NCI-H2029 treated with DMSO at 0.1 percent for 48 hours (cell line): ENCODE measurements around the gene MLPH.

Experiments
- DNase-seq: peaks from one replicate; lab custom pipeline; 2025; lab: John Stamatoyannopoulos, UW

The MLPH gene

DNA sequence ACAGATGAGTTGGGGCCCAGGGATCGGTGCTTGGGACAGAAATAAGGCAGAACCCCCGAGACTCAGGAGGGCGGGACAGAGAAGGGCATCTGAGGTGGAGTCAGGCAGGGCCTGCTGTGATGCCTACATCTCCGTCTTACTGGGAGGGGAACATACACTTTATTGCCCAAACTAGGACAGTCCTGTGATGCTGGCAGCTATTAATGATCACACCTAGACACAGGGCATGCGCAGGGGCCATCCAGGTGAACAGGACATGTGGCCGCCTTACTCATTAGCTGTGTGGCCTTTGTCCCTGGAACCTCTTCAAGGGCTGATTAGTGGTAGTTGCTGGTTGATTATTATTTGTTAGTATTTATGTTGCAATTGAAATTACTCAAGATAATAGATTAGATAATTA lies 33.2 kb downstream of the MLPH start:
- no peak for DNase-seq

DNA sequence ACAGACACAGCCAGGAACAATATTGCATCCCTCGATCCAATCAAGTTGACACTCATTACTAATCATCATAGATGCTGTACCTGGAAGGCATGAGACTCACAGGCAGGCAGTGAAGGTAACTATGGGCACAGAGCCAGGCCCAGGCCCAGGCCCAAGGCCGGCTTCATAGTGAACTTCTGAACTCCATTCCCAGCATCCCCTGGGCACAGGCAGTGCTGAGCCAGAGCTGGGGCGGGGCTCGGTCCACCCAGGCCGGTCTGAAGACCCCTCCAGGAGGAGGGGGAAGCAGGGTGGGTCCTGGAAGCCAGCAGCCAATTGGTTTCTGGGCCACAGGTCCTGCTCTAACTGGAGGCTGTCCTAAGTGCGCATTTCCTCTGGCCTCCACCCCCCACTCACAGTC lies 37.6 kb downstream of the MLPH start:
- no peak for DNase-seq

DNA sequence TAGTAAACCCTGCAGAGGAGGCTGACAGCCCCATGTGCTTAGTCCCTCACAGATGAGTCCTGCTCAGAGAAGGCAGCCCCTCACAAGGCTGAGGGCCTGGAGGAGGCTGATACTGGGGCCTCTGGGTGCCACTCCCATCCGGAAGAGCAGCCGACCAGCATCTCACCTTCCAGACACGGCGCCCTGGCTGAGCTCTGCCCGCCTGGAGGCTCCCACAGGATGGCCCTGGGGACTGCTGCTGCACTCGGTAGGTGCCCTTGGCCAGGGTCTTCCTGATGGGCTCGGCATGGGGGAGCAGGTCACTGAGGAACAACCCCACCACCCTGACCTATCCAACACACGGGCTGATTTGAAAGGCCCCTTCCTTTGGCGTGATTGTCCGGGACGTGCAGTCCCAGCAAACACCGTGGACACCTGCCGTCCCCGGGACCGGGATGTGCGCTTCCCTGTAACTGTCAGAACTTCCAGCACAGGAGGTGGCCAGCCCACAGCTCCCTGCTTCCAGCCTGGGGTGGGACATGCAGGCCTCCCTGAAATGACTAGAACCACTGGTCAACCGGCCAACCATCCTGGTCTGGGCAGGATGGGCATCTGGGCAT lies 38.6 kb downstream of the MLPH start:
- DNase-seq = no peak

DNA sequence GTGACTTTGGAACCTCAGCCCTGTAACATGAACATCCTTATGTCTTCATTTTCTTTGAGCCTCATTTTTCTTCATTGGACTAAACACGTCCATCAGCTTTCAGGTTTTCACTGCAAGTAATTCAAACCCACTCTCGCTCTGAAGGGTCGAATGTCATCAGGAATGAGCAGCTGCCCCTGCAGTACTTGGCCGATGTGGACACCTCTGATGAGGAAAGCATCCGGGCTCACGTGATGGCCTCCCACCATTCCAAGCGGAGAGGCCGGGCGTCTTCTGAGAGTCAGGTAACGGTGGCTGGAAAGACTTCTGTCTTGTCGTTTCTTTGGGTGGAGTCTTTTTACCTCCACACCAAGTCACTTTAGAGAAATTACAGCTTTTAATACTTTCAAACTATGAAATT lies 40.2 kb downstream of the MLPH start:
- DNase-seq = no peak

DNA sequence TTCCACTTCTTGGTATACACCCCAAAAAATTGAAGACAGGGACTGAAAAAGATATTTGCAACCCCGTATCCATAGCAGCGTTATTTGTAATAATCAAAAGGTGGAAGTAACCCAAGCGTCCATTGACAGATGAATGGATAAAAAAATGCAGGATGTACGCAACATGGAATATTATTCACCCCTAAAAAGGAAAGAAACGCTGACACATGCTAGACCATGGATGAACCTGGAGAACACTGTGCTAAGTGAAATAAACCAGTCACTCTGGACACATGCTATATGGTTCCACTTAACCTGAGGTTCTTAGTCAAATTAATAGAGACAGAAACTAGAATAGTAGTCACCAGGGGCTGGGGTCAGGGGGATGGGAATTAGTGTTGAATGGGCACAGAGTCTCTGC lies 40.7 kb downstream of the MLPH start:
- no peak for DNase-seq

DNA sequence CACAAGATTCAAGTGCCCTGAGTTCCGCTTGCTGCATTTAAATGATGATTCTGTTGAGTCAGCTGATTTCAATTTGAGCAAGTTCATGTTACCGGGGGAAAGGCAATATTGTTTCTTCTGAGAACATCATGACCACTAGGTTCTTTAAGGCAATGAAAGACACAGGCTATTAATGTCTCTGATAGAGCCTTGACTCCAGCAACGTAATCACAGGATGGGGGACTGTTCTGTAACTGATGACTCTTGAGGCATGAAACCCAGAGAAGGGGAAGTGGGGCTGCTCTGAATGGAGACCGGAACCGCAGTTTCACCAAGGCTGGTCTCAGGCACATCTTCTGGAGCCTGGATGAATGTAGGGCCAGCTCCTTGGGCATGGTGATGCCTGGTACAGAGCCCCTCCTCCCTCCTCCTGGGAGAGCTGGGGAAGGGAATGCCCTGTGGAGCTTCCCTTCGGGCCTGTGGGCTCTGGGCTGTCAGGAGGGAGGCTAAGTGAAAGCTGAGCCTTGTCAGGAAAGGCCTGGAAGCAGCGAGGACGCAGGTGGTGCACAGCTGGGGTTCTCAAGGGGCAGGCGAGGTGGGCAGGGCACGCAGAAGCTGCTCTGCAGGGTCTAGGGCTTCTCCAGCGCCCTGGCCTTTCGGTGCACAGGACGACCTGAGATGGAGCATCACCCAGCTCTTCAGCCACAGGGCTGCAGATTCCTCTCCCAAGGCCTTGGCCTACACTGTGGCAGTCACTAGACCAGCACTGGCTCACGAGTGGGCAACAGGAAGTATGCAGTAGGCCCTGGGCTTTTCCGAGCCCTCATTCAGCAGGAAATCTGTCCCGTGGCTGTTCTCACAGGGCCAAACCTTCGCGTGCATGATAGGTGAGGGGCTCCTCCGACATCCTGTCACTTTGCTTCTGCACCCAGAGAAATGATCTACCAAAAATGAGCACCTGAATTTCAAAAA lies 42.7 kb downstream of the MLPH start:
- DNase-seq = no peak

DNA sequence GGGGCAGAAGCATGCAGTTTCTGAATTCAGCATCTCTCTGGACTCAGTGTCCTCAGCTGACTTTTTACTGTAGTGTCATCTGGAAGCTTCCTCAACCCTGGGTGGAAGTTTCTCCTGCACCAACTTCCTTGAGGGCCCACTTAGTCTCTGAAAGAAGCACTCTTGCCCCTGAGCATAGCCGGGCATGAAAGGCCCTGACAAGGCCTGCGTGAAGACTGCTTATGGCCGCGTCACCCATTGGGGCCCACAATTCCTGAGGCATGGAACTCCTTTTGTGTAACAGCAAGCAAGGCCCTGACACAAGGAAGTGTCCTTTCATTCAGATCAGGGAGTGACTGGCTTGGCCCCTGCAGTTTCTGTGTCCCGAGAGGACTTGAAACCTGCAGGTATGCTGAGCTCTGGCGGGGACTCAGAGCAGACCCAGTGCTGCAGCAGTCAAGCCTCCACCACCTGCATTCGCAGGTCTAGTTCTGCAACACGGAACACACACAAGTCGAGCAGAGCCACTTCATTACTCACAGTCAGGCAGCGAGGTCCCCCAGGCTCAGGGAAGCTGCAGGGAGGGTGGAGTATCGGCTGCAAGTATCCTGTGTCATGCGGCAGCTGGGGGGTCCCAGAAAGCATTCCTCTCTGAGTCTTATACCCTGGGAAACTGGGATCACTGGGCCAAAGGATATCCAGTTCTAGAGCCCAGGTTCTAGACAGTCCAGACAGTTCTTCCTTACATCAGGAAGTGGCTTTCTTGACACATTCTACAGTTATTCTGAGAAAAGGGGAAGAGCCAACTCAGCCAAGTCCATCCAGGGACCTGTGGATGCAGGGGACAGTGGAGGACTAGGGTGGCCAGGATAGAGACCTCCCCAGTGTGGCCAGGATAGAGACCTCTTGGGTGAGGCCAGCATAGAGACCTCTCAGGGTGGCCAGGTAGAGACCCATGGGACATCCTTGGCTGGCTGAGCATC lies 43.7 kb downstream of the MLPH start:
- DNase-seq = no peak

DNA sequence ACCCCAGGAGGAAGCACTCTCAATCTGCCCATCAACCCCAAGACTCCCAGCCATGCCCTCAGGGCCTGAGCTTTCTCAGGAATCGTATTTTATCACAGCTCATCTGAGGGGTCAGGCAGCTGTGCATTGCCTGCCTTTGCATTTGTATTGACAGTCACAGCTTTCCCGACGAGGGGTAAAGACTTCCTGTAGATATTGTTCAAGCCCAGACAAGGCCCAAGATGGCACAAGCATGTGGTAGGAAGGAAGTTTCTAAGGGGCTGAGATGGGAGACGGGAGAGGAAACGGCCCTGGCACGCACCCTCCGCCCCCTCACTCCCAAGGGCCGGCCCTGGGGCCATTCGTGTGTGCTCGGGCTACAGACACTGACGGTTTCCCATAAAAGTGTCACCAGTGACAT lies 45.1 kb downstream of the MLPH start:
- DNase-seq = no peak

DNA sequence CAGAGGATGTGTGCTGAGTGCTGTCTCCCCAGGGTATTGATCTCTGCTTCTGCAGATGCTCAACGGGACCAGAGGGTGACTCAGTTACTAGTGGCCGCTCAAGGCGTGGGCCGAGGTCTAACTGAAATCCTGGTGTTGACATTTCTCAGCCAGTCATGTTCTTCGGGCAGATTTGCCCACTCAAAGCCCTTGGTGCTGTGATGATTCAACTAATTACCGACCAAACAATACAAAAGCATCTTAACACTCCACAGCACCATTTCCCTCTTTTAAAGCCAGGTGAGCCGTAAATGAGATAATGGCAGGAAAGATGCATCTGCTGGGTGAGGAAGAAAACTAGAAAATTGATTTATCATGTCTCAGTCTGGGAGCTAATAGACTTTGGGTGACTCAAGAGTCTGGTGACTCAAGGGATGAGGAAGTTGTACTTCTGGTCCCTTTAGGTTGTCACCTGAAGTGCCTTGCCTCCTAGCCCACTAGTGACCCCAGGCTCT lies 46.7 kb downstream of the MLPH start:
- no peak for DNase-seq

DNA sequence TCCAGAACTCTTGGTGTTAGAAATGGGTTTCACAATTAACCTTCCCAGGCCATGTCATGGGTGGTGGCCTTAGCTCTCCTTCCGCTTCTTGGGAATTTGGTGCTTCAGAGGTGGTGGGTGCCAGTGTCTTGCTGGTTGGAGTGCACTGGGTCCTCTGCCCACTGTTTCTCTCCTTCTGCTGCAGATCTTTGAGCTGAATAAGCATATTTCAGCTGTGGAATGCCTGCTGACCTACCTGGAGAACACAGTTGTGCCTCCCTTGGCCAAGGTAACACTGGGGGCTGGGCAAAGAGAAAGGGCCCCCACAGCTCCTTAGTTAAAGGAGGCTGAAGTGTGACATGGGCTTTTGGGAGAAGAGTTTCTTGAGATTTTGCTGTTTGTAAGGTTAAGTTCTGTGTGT lies 47.3 kb downstream of the MLPH start:
- DNase-seq = no peak

DNA sequence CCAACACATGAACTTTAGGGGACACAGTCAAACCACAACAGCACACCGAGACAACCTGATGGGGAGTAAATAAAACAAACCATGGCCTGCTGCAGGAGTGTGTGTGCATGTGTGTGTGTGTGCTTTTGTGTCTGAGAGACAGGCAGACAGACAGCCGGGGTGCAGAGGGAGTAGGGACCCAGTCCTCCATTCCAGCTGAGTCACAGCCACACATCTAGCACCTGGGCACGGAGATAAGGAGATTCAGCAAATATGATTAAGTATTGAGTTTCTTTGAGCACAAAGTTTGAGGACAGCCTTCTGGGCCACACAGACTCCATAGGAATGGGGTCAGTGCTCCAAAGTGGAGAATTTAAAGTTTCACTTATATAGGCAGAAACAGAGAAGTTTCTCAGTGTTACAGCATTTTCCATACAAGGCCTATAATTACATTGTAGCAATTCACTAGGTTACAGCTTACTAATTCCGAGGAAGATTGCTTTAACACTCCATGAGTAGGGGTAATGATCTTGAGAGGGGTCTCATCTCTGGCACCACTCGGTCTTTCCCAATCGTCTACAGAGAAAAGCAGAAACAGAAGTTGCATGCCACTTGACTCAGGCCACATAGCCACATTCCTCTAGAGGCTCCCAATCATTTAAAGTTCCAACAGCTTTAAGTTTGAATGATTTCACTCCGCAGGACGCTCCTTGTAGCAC lies 48.5 kb downstream of the MLPH start:
- DNase-seq = no peak

DNA sequence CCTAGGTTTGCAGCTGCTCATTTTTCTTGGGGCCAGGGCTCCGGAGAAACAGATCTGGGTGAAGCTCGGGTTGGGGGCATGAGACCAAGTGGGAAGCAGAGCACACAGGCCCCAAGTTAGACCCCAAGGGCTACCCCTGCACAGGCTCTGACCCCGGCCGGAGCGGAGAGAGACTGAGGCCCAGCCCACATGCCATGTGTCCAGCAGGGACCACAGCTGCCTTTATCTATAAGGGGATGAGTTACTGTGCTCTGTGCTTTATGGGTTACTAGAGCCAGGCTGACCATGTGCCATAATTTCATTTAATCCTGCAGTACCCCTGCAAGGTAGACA lies 49.0 kb downstream of the MLPH start:
- DNase-seq = no peak

DNA sequence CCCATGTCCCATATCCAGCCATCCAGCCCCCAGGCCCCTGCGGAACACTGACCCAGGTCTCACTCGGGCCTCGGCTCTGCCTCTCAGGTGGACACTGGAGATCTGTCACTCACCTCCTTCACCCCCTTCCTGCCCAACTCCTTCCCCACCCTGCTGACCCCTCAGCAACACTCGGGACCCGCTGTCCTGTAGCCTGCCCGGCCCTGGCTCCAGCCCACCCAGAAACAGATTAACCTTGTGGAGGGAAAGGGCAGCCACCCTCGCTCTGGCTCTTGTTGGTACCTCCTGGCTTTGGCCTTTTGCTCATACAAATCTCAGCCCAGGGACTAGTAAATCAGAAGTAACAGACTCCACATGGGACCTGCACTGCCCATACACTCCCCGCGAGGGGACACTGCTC lies 49.6 kb downstream of the MLPH start:
- no peak for DNase-seq

DNA sequence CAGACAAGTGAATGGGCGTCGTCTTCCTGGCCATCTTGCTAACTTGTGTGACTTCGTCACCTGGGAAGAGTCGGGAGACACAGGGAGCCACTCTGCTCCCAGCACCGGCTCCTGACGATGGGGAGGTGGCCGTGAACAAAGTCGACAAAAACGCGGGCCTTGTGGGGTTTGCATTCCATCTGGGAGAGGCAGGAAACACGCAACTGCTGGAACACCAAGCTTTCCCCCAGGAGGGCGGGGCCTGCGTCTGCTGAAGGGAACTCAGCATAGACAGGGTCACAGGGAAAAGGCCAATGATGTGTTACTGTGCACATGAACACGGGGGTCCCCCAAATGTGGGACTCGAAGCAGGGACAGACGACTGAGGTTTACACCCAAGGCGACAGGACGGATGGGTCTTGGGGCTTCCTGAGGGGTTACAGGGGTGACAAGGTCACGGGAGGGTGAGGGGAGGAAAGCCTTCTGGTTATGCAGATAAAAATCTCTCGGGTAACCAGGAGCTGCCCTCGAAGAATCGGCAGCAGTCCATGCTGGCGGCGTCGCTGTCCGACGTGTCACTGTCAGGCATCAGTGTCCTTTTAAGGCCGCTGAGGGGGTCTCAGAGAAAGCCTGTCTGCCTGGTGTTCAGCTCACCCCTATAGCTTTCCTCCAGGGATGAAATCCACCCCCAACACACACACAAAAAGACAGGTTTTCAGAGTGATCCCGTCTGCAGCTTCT lies 51.1 kb downstream of the MLPH start:
- DNase-seq = no peak

DNA sequence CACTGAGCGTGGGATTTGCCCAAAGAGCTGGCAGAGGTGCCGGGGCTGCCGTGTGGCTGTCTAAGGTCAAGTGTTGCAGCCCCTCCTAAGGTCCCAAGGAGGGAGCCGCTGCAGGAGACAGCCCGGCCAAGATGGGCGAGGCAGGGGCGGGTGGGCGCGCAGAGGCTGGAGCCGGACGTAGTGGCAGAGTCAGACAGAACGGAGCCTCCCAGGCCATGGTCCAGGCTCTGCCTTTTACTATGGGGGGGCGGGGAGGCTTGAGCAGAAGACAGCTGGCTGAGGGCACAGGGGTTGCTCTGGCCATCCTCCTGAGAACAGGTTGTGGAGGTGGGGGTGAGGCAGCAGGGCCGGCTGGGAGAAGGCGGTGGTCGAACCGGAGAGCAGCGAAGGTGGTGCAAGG lies 51.9 kb downstream of the MLPH start:
- no peak for DNase-seq

DNA sequence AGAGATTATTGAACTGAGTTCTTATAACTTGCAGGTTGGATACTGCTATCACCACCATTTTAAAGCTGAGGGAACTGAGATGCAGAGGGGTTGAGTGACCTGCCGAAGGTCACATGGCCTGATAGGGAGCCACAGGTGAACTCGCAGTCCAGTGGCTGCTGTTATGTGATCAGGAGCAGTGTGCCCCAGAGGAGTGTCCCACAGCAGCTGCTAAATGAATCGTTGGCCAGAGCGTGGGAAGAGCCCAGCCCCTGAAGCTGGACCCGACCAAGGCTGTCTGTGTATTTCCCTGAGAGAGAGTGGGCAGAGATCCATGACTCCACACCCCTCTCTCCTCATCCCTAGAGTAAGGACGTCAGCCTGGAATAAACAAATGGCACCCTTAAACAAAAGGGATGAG lies 52.6 kb downstream of the MLPH start:
- no peak for DNase-seq

DNA sequence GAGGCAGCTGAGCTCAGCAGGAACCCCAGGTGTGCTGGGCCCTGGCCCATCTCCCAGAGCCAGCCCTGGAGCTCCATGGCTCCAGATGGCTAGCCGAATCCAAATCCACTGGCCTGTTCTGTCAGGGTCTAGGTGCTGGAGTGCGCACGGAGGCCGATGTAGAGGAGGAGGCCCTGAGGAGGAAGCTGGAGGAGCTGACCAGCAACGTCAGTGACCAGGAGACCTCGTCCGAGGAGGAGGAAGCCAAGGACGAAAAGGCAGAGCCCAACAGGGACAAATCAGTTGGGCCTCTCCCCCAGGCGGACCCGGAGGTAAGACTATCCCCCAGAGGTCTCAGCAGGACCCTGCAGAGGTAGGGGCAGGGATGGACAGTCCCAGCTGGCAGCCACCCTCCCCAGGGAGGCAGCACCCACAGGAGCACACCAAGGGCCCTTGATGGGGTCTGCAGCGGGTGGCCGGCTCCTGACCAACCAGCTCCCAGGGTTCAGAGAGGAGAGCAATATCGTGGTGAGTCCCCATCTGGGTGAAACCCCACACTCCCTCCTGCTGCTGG lies 53.2 kb downstream of the MLPH start:
- no peak for DNase-seq

DNA sequence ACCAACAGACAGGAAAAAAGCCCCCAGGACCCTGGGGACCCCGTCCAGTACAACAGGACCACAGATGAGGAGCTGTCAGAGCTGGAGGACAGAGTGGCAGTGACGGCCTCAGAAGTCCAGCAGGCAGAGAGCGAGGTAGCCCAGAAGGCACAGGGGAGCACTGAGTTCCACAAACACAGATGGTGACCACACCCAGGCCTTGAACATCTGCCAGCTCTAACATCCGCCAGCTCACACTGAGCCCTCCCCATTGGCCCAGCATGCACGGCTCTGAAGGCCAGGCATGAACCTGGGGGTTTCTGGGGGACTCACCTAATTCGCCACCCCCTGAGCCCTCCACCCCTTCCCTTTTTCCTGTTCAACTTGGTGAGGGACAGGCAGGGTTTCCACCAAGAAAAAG lies 53.8 kb downstream of the MLPH start:
- DNase-seq = peak; percentile 28

DNA sequence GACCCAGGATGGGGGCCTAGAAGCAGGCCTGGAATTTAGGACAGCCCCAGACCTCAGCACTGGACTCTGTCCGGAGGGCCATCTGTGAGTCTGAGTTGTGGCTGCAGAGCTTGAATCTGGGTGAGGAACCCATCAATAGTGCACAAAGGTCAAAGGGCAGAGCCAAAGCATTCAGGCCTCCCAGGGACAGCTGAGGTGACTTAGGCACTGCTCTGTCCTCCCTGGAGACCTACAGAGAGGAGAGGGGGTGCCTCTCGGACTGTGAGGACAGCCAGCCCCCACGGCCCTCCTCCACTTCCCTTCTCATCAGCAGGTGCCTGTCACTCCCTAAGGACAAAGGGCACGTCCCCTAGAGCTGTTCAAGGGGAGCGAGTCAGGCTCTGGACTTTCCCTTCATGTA lies 54.2 kb downstream of the MLPH start:
- DNase-seq = no peak

DNA sequence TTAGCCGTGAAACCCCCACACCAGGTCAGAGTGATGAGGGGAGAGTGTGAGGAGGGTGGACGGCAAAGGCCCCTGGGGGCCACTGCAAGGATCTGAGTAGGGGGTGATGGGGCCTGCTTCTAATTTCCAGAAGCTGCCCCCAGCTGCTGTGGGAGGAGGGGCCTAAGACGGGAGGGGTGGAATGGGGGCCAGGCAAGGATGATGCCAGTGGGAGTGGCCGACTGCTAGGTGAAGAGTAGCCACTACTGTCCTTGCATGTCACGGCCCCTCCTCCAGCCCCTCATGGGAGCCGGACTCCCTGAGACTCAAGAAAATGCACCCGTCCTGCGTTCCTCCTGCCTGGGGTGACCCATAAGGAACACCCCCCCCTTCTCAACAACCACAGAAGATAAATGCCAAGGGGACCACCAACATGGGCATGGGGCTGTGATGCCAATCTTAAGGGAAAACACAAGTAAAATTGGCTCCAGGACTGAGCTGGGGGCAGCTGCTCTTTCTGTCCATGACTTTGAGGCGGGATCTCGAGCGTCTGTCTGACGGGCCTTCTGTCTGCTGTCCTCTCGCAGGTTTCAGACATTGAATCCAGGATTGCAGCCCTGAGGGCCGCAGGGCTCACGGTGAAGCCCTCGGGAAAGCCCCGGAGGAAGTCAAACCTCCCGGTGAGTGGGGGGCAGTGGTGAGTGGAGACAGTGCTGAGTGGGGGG lies 55.1 kb downstream of the MLPH start:
- DNase-seq = no peak
